Stomach smooth muscle (tissue), 2 donors: ENCODE results near the gene CXCL8.
"Not testable (repeated sequence)": the region's sequence is repeated elsewhere in the genome, so short reads cannot be mapped to it uniquely, and the experiment has no call there.

Source experiments
- H3K27ac ChIP-seq: one replicate; pipeline ENCODE4 v1.7.0; 2013; ENCODE audit warnings: mild to moderate bottlenecking, low read length, inconsistent platforms
- H3K27me3 ChIP-seq, 2 donors: one replicate each; pipeline ENCODE4 v1.7.0; 2013; ENCODE audit warnings: low read length in 2 of 2; ENCODE audit not compliant: insufficient read depth in 2 of 2, control insufficient read depth in 1 of 2
- H3K36me3 ChIP-seq, 2 donors: one replicate each; pipeline ENCODE4 v1.7.0; 2013; ENCODE audit warnings: low read length in 2 of 2; ENCODE audit not compliant: control insufficient read depth in 2 of 2, insufficient read depth in 2 of 2
- H3K4me1 ChIP-seq: one replicate; pipeline ENCODE4 v1.7.0; 2013; ENCODE audit warnings: low read length; ENCODE audit not compliant: control insufficient read depth, insufficient read depth
- H3K4me3 ChIP-seq, 2 donors: one replicate each; pipeline ENCODE4 v1.7.0; 2013; ENCODE audit warnings: low read length in 2 of 2
- H3K9ac ChIP-seq, 2 donors: one replicate each; pipeline ENCODE4 v1.7.0; 2013; ENCODE audit warnings: low read length in 2 of 2, mild to moderate bottlenecking in 1 of 2
- H3K9me3 ChIP-seq, 2 donors: one replicate each; pipeline ENCODE4 v1.7.0; 2013; ENCODE audit warnings: low read length in 2 of 2; ENCODE audit not compliant: control insufficient read depth in 2 of 2
- donor health status: healthy.
- donor health status: Pancreatic carcinoma.

Gene CXCL8

GRCh38 chr4:73763877-73764276 lies 23.5 kb downstream of the CXCL8 start:
- no peak overlapping the region for H3K27ac ChIP-seq
- H3K4me1 ChIP-seq: no peaks in the 10 kb centered on the region
- no peaks in the 10 kb centered on the region for H3K27me3 ChIP-seq
- H3K9me3 ChIP-seq: no peaks in the 10 kb centered on the region
- H3K4me3 ChIP-seq: no peak overlapping the region
- H3K36me3 ChIP-seq: no peaks in the 10 kb centered on the region
- H3K9ac ChIP-seq: no peak overlapping the region

GRCh38 chr4:73764513-73764912 lies 24.1 kb downstream of the CXCL8 start:
- H3K4me1 ChIP-seq: no peaks in the 10 kb centered on the region
- H3K9me3 ChIP-seq: no peaks in the 10 kb centered on the region
- no peaks in the 10 kb centered on the region for H3K27me3 ChIP-seq
- H3K27ac ChIP-seq: no peak overlapping the region
- H3K4me3 ChIP-seq: no peak overlapping the region
- no peaks in the 10 kb centered on the region for H3K36me3 ChIP-seq
- H3K9ac ChIP-seq: no peak overlapping the region

- no peaks in the 10 kb centered on the region for H3K9me3 ChIP-seq
- no peaks in the 10 kb centered on the region for H3K27me3 ChIP-seq
- no peaks in the 10 kb centered on the region for H3K4me1 ChIP-seq
- H3K4me3 ChIP-seq: no peak overlapping the region
- no peaks in the 10 kb centered on the region for H3K36me3 ChIP-seq
- H3K27ac ChIP-seq: no peak overlapping the region
- H3K9ac ChIP-seq: no peak overlapping the region
Observed at GRCh38 chr4:73765296-73765695, 24.9 kb downstream of the CXCL8 start.

GRCh38 chr4:73770917-73771316 lies 30.5 kb downstream of the CXCL8 start:
- no peak overlapping the region for H3K9ac ChIP-seq
- H3K4me3 ChIP-seq: no peak overlapping the region
- no peak overlapping the region for H3K27ac ChIP-seq
- no peaks in the 10 kb centered on the region for H3K36me3 ChIP-seq
- no peaks in the 10 kb centered on the region for H3K4me1 ChIP-seq
- no peaks in the 10 kb centered on the region for H3K27me3 ChIP-seq
- no peaks in the 10 kb centered on the region for H3K9me3 ChIP-seq

GRCh38 chr4:73772363-73772762 lies 32.0 kb downstream of the CXCL8 start:
- no peak overlapping the region for H3K9ac ChIP-seq
- no peak overlapping the region for H3K4me3 ChIP-seq
- H3K9me3 ChIP-seq: no peaks in the 10 kb centered on the region
- H3K27ac ChIP-seq: no peak overlapping the region
- H3K27me3 ChIP-seq: no peaks in the 10 kb centered on the region
- H3K4me1 ChIP-seq: no peaks in the 10 kb centered on the region
- no peaks in the 10 kb centered on the region for H3K36me3 ChIP-seq

GRCh38 chr4:73774406-73774805 lies 34.0 kb downstream of the CXCL8 start:
- not testable (repeated sequence) for H3K4me1 ChIP-seq, H3K27me3 ChIP-seq, H3K9ac ChIP-seq, H3K4me3 ChIP-seq, H3K9me3 ChIP-seq, H3K27ac ChIP-seq, H3K36me3 ChIP-seq

- no peaks in the 10 kb centered on the region for H3K36me3 ChIP-seq
- H3K4me1 ChIP-seq: no peaks in the 10 kb centered on the region
- H3K27ac ChIP-seq: no peak overlapping the region
- H3K4me3 ChIP-seq: no peak overlapping the region
- no peak overlapping the region for H3K9ac ChIP-seq
- no peaks in the 10 kb centered on the region for H3K27me3 ChIP-seq
- no peaks in the 10 kb centered on the region for H3K9me3 ChIP-seq
Observed at GRCh38 chr4:73776321-73776729, 36.0 kb downstream of the CXCL8 start.

GRCh38 chr4:73777612-73778011 lies 37.2 kb downstream of the CXCL8 start:
- H3K27me3 ChIP-seq: no peaks in the 10 kb centered on the region
- H3K9me3 ChIP-seq: no peaks in the 10 kb centered on the region
- H3K27ac ChIP-seq: no peak overlapping the region
- no peaks in the 10 kb centered on the region for H3K36me3 ChIP-seq
- H3K4me3 ChIP-seq: no peak overlapping the region
- H3K4me1 ChIP-seq: no peaks in the 10 kb centered on the region
- no peak overlapping the region for H3K9ac ChIP-seq

GRCh38 chr4:73780243-73780642 lies 39.9 kb downstream of the CXCL8 start:
- H3K27ac ChIP-seq: no peak overlapping the region
- H3K27me3 ChIP-seq: no peaks in the 10 kb centered on the region
- H3K36me3 ChIP-seq: no peaks in the 10 kb centered on the region
- no peaks in the 10 kb centered on the region for H3K4me1 ChIP-seq
- H3K4me3 ChIP-seq: no peak overlapping the region
- no peaks in the 10 kb centered on the region for H3K9me3 ChIP-seq
- no peak overlapping the region for H3K9ac ChIP-seq

GRCh38 chr4:73780834-73781233 lies 40.5 kb downstream of the CXCL8 start:
- H3K4me1 ChIP-seq: no peaks in the 10 kb centered on the region
- no peak overlapping the region for H3K27ac ChIP-seq
- H3K4me3 ChIP-seq: no peak overlapping the region
- no peaks in the 10 kb centered on the region for H3K36me3 ChIP-seq
- no peaks in the 10 kb centered on the region for H3K9me3 ChIP-seq
- no peak overlapping the region for H3K9ac ChIP-seq
- H3K27me3 ChIP-seq: no peaks in the 10 kb centered on the region

GRCh38 chr4:73788411-73788810 lies 48.0 kb downstream of the CXCL8 start:
- Histone ChIP-seq H3K27ac (no peak overlapping the region), H3K27me3 (no peaks in the 10 kb centered on the region), H3K4me3 (no peak overlapping the region), H3K36me3 (no peaks in the 10 kb centered on the region), H3K4me1 (no peaks in the 10 kb centered on the region), H3K9me3 (no peaks in the 10 kb centered on the region), H3K9ac (no peak overlapping the region)
